ENCODE data around the gene LETM1.

DNA sequence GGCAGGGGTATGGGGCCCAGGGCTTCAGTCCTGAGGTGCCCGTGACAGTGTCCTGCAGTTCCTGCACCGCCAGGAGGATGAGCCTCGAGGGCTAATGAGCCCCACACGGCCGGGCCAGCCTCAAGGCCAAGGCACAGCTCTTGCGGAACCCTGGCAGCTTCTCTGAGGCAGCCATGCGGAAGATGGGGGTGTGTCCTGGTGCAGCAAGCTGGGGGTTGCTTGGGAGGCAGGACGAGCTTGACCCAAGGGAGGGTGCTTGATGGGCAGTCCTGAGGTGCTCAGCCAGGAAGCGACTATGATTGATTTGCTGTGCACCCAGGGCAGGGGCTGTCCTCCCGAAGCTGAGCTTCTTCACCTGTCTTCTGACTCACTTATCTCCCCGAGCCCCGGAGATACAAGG, 72.0 kb downstream of the LETM1 start:
- TF ChIP-seq EZH2 (IDR thresholded peaks at IDR 0.05; ENCODE audit: borderline replicate concordance, low read depth, low read length, poor library complexity, severe bottlenecking): no peak
- TF ChIP-seq, protein P1, sequence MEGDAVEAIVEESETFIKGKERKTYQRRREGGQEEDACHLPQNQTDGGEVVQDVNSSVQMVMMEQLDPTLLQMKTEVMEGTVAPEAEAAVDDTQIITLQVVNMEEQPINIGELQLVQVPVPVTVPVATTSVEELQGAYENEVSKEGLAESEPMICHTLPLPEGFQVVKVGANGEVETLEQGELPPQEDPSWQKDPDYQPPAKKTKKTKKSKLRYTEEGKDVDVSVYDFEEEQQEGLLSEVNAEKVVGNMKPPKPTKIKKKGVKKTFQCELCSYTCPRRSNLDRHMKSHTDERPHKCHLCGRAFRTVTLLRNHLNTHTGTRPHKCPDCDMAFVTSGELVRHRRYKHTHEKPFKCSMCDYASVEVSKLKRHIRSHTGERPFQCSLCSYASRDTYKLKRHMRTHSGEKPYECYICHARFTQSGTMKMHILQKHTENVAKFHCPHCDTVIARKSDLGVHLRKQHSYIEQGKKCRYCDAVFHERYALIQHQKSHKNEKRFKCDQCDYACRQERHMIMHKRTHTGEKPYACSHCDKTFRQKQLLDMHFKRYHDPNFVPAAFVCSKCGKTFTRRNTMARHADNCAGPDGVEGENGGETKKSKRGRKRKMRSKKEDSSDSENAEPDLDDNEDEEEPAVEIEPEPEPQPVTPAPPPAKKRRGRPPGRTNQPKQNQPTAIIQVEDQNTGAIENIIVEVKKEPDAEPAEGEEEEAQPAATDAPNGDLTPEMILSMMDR (conservative IDR thresholded peaks at IDR 0.05; ENCODE audit: low read depth, low read length): no peak

All from A673 (cell line).